HG03439 (cell line): Measurements from ENCODE around the gene PDGFD.

Experiments used
- ATAC-seq: cut with Tn5 transposase; IDR thresholded peaks from one replicate; pipeline ENCODE4 v1.9.1; 2021; ENCODE audit warnings: mild to moderate bottlenecking, moderate library complexity; ENCODE audit not compliant: unreplicated experiment

Gene PDGFD

GRCh38 chr11:104095791-104096190 lies 68.2 kb downstream of the PDGFD start:
- ATAC-seq = no peak

DNA sequence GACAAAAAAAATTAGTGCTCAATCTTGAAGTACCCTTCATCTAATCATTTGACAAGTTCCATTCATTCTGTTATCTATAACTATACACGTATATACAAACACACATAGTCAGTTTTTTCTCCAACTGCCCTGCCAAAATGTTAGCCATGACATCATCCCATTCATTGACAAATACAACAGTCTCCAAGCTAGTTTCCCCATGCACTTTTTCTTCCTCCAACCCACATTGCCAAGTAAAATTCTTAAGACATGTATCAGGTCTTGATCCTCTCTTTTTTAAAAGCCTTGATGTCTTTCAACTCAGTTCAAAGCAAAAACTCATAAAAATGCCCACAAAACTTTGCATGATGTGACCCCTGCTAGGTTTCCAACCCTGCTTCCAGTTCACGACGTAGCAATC lies 69.4 kb downstream of the PDGFD start:
- no peak for ATAC-seq

- ATAC-seq = no peak
Measured at GRCh38 chr11:104093426-104094280, 70.3 kb downstream of the PDGFD start.

GRCh38 chr11:104092744-104093143 lies 71.2 kb downstream of the PDGFD start:
- no peak for ATAC-seq

- ATAC-seq = no peak
Measured at GRCh38 chr11:104091281-104092096, 72.5 kb downstream of the PDGFD start.

DNA sequence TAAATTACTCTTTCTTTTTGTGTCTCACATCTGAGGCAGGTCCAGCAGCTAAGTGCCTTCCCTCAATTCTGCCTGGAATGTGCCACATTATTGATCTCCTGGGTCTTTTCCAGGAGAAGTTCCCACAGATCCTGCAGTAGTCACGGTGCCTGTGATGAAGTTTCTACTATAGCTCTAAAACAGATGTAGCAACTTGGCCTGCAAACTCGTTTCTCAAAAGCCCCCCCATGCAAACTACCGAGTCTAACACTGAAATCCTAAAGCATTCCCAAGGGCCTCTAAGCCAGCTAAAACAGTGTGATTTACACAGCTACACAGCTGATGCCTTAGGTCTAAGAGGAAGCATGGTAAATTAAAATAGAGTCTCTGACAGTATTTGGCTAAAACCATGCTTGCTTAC lies 73.2 kb downstream of the PDGFD start:
- ATAC-seq = no peak

DNA sequence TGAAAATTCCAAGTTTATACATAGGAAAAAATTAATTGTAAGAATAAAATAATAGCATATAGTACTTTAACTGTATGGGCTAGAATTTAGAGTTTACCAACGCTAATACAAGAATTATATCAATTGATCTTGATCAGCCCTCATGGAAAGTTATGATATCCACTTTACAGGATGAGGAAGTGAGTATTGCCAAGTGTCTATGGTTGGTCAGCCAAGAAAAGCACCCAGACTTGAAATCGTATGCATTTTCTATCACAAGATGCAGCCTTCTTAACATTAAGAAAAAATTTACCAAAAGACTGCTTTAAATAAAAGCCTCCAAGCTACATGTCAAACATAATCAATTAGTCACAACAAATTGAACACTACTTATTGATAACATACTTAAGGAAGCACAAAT lies 74.5 kb downstream of the PDGFD start:
- no peak for ATAC-seq

DNA sequence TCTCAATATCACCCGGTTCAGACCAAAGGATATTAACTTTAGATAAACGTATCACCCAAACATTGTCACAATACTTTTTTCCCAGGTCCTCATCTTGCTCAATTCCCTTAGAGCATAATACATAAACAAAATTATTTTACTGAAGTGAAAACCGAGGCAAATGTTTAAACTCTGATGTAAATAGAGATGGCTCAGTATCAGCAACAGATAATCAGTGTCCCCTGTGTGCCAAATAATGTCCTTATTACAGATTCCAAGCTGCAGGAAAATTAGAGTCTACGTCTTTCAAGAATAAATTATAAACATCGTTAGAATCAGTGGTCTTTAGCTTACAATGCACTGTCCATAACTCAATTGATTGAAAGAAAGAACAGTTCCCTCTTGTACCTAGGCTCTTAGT lies 77.3 kb downstream of the PDGFD start:
- ATAC-seq = no peak

GRCh38 chr11:104078995-104079394 lies 85.0 kb downstream of the PDGFD start:
- no peak for ATAC-seq

DNA sequence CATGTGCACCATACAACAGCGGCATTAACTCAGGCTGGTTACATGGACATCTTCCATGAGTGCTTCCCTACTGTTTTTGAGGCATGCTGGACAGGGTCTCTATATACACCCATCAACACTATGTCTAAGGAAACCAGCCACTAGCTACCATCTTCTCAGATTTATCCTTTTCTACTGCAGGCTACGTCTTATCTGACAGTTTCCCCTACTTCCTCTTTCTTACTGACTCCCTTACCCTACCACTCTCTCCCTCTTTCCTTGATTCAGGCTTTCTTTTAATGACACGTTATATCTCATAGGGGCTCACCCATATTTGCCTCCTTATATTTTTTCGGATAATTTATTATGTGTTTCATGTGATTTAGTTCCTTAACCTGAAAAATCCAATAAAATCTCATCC lies 85.7 kb downstream of the PDGFD start:
- ATAC-seq = no peak

DNA sequence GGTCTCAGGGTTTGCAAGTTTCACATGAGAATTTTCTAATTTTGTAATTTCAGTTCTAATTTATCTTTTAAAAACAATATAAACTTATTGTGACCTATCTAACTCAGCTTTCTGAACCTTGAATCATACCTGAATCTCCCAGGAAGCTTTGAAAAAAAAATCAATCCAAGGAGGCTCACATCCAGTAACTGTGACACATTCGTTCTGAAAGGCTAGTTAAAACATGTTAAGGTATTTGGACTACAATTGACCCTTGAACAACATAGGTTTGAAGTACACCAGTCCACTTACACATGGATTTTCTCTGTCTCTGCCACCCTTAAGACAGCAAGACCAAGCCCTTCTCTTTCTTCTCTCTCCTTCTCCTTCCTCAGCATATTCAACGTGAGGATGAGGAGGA lies 87.5 kb downstream of the PDGFD start:
- no peak for ATAC-seq

DNA sequence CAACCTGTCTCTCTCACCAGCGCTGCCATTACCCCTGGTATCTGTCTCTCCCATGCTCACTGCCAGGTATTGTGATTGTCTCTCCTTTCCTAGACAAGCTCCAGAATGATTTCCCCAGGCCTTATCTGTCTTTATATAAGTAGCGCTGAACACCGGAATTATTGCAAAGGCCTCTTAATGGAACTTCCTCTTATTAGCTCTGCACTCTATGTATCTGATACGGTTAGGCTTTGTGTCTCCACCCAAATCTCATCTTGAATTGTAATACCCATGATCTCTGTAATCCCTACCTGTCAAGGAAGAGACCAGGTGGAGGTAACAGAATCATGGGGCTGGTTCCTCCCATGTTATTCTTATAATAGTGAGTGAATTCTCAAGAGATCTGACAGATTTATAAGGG lies 88.2 kb downstream of the PDGFD start:
- ATAC-seq = no peak

DNA sequence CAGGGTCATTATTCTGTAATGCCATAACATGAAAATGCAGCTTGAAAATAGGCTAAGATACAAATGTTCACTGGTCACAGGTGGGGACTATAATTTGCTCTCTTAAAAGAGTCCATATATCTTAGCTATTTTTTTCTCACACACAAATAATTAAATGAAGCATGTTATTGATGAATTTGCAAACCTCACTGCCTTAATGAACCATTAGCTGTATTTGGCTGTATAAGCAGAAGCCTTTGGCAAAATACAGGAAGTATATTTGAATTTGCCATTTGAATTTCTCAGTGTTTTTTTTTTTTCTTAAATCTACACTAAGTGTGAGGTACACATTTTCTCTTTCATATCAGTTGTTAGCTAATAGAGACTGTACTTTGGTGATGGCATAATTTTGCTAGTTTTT lies 88.9 kb downstream of the PDGFD start:
- no peak for ATAC-seq

- ATAC-seq = peak; percentile 93
Measured at GRCh38 chr11:104073950-104074705, 89.8 kb downstream of the PDGFD start.

DNA sequence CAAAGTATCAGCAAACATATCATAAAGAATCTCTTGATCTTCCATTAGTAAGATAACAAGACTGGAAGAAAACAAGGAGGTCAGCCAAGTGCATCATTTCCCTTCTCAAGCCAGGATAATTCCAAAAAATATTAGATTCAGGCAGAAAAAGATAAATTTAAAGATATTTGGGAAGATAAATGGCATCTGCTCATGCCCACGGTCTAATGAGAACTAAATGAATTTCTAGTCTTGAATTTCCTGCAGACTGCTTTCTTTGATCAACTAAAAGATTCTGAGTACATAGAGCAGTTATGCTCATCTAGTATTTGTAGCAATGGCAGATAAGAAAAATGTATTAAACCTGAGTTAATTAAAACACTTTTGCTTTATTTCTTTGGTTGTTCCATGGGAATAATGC lies 96.4 kb downstream of the PDGFD start:
- no peak for ATAC-seq

GRCh38 chr11:104064034-104064630 lies 99.8 kb downstream of the PDGFD start:
- no peak for ATAC-seq

DNA sequence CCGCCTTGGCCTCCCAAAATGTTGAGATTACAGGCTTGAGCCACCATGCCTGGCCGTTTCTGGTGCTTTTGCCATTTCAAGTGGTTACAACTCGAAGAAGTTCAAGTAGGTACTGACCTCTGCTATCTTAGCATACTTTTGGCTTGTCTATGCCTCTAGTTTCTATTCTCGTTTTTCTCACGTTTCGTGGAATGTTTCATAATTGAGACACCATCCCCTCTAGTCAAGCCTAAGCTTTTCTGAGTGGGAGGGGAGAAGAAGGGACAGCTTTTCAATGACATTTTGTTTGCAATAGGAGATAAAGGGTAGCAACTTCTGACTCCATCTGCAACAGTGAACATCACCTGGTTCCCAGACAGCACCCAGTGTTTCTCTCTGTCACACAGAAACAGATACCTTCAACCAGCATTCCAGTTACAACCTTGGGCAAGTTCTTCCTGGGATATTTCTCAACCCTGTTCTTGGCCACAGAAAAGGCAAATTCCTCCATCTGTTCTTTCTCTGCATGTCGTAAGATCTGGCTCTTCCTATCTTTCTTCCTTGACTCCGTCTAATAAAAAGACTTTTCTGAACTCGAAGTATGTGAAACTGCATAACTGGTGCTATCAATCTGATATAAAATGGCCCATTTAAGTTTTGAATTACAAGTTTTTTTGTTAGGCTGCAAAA lies 102.0 kb downstream of the PDGFD start:
- ATAC-seq = no peak

DNA sequence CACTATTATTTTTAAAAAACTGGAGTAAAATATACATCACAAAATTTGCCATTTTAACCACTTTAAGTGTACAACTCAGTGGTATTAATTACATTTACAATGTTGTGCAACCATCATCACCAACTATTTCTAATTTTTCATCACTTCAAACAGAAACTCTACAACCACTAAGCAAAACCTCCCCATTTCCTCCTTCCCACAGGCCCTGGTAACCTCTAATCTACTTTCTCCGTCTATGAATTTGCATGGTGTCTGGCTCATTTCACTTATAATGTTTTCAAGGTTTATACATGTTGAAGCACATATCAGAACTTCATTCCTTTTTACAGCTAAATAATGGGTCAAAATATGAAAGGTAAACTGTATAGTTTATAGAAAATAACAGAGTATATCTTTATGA lies 103.1 kb downstream of the PDGFD start:
- peak; percentile 85 for ATAC-seq

- no peak for ATAC-seq
Measured at GRCh38 chr11:104060004-104060794, 103.7 kb downstream of the PDGFD start.

DNA sequence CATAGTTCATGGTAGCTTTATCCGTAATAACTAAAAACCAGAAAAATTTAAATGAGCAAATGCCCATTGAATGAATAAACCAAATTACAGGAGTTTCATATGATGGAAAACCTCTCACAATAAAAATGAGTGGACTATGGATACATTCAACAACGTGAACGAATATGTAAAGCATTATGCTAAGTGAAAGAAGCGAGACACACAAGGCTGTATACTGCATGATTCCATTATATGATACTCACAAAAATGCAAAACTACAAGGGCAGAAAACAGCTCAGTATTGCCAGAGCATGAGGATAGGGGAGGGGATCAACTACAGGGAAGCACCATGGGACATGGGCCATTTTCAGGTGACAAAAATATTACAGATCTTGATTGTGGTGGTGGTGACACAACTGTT lies 105.3 kb downstream of the PDGFD start:
- ATAC-seq = no peak
